Myocyte (in vitro differentiated cells): ENCODE measurements around the gene NKD2. TPM values are rescaled to one million over a fixed set of nuclear protein-coding genes. Genes with fewer than 3 reads are reported as not detected.
"Not testable (repeated sequence)": the region's sequence is repeated elsewhere in the genome, so short reads cannot be mapped to it uniquely, and the experiment has no call there.

ENCODE experiments used
- DNase-seq: peaks from one replicate; pipeline ENCODE4 v3.0.0-alpha.2; 2012; ENCODE audit warnings: low read depth
- total RNA-seq: library from RNA; depleted of rRNA; stranded (reverse); fragments of >200 nt; gene quantifications from 2 replicates; pipeline ENCODE4 v1.2.3, GENCODE V29; 2014

NKD2 gene
- total RNA-seq, 1 donor from 2014 or later, result not detected

- DNase-seq, result no peak
These were observed 48.2 kb downstream of the NKD2 start for GRCh38 chr5:1056611-1057484.

DNA sequence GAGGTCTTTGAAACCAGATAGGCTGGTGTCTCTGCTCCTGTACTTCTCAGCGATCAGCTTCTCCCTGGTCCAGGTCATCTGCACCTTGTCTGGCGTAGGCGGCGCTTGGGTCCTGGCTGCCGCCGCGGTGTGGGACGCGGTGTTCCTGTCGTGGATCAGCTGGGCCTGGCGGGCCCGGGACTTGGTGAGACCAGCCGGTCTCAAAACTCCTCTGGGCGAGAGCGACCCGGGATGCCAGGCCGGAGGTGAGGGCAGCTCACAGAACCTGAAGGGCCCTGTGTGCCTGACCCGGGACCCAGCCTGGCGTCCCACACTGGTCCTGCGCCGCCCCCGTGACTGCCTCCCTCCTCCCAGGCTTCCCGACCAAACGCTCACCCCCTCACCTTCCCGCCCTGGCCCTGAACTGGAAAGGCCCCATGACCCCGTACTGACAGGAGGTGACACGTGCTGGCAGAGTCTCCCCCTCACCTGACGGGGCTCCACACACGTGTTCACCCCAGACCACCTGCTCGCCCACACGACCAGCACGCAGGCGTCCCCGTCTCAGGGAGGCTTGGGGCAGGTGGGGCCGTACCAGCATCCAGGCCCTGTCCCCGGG, 49.0 kb downstream of the NKD2 start:
- DNase-seq, result no peak

DNA sequence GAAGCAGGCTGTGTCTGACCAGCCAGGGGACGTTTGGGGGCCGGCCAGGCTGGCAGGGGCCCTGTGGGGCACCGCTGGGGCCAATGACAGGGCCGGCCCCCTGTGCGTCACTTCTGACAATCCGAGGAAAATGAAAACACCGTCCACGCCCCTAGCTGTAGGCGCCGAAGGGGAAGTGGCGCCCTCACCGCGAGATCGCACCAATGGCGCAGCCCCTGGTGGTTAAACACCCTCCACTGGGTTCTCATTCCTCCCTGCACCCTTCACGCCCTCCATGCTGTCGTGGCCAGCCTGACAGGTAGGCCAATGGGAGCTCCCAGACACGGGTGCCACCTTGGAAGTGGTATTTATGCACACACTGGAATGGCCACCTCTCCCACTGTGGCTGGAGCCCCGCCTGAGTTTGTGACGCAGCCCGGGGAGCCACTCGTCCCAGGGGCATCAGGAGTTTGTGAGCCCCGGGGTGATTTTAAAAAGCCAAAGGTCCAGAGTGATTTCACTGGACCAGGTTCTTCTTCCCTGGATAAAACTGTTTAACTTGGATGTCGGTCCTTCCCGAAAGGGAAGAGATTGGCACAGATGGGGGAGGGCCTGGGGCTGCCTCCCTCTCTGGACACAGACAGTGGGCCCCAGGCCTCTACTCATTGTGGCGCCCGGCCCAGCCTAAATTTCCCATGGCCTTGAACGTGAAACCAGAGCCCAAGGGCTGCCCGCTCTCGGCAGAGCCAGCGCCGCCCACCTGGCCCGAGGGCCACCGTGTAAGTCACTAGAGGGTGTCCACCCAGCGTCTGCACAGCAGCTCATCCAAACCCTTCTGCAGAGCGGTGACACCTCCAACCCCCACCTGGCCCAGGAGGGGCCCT, 49.7 kb downstream of the NKD2 start:
- DNase-seq, result no peak

- no peak for DNase-seq
These were observed 50.6 kb downstream of the NKD2 start for GRCh38 chr5:1058988-1059883.

DNA sequence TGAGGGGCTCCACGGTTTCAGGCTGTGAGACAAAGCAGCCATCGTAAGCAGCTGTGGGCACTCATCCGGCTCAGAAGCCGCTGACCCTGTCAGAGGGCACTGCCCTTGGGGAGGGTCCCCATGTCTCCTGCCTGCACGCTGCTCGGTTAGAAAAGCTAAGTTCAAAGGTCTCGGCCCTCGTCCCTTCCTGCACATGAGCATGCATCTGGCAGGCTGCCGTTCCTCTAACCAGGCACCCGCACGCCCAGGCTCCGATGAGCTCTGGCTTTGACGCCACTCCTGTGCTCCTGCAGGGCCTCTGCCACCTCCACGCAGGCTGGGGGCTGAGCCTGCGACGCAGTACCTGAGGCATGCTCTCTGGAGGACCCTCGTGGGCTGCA, 51.3 kb downstream of the NKD2 start:
- no peak for DNase-seq

- DNase-seq, result no peak
These were observed 52.0 kb downstream of the NKD2 start for GRCh38 chr5:1060535-1060981.

DNA sequence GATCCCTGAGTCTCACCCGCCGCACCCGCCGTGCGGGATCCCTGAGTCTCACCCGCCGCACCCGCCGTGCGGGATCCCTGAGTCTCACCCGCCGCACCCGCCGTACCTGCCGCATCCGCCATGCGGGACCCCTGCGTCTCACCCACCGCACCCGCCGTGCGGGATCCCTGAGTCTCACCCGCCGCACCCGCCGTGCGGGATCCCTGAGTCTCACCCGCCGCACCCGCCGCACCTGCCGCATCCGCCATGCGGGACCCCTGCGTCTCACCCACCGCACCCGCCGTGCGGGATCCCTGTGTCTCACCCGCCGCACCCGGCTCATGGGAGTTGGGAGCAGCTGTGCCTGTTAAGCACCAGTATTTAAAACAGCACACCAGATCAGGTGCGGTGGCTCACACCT, 52.7 kb downstream of the NKD2 start:
- DNase-seq, result not testable (repeated sequence)

DNA sequence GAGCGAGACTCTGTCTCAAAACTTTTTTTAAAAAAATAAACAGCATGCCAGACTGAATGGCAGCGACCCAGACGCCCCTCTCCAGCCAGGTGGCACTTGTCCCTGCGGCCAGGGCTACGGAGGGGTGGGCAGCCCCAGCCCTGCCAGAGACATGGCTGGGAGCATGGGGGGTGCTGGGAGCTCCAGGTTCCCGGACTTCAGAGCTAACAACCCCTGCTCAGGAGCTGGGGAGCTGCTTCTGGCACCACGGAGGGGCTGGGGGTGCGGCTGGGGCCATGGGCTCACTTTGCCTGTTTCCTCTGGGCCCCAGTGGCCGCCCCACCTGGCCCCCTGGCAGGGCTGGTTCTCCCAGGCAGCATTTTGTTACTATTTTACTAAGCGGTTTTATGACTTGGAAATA, 53.3 kb downstream of the NKD2 start:
- no peak for DNase-seq

GRCh38 chr5:1062761-1063568, 54.4 kb downstream of the NKD2 start:
- no peak for DNase-seq

- no peak for DNase-seq
These were observed 55.2 kb downstream of the NKD2 start for GRCh38 chr5:1063661-1064382.

GRCh38 chr5:1064383-1065142, 56.0 kb downstream of the NKD2 start:
- no peak for DNase-seq

DNA sequence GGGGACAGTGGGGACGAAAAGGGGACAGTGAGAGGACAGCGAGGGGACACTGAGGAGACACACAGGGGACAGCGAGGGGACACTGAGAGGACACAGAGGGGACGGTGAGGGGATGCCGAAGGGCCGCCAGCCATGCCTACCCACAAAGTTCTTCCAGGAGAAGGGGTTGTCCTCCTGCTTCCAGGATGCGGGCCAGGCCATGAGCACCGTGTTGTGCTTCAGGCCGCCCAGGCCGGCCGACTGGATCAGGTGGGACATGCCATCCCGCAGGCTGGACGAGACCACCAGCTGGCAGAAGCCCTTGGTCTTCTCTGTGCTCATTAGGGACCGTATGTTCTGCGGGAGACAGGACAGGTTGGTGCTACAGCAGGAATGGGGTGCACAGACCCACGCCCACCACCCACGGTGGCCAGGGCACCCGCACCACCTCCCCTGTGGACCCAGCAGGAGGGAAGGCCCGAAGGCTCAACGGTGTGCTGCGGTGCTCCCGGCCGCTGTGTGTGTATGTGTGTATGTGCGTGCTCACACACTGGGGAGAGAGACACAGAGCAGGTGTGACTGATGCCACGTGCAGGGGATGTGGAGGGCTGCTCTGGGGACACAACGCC, 56.6 kb downstream of the NKD2 start:
- DNase-seq, result no peak

GRCh38 chr5:1065891-1066650, 57.5 kb downstream of the NKD2 start:
- no peak for DNase-seq

- no peak for DNase-seq
These were observed 58.1 kb downstream of the NKD2 start for GRCh38 chr5:1066676-1067075.

DNA sequence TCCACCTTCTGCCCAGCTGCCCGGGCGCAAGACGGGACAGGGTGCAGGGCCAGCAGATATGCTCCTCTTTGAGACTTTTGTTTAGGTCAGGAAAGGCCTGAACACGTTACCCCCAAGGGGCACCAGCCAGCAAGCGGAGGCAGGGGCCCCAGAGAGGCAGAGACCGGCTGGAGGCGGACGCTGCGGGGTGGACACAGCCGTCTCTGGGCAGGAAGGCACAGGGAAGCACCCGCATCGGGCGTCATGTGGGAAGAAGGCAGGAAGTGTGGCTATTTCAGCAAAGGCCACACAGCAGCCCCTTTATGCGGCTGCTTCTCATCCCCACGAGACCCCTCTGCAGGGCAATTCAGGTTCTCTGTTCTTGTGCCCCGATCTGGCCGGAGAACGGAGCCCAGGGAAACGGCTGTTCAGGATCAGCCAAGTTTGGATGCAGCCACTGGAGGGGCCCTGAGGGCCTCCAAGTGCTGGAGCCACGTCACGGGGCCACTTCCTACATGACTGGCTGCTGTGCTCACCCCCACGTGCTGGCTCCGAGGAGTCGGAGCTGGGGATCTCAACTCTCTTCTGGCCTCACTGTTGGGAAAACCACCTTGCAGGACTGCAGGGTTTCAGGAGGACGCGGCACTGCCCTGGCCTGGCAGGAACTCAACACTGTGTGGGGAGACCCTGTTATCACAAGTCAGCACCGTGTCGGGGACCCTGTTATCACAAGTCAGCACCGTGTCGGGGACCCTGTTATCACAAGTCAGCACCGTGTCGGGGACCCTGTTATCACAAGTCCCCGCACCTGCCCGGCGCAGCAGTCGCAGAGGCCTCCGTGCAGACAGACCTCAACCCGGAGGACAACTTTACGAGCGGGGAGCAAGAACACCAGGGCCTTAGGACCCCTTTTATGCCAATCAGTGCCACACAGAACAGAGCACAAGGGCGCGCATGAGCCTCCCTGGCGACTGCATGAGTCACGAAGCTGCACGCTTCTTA, 58.8 kb downstream of the NKD2 start:
- no peak for DNase-seq
